ENCODE data around the gene LDHAL6B.
A peak's percentile ranks its signal among the peaks of the same experiment; 100 is the strongest.

Gene LDHAL6B

DNA sequence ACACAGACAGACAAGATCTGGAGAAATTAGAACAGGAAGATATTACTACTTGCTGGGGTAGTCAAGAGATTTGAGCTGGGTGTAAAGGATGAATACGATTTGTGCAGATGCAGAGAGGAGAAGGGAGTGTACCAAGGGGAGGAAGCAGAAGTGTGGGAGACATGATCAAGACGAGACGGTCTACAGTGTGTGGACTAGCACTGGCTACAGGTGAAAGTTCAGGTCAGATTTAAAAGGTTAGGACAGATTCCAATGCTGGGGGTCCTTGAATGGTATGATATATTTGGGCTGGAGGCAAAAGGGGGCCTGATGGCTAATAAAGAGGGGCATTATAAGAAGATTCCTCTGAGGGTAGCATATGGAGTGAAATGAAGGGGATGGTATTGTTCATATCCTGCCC lies 12.1 kb downstream of the LDHAL6B start:
- no peak for DNase-seq (ENCODE audit: low spot score)

DNA sequence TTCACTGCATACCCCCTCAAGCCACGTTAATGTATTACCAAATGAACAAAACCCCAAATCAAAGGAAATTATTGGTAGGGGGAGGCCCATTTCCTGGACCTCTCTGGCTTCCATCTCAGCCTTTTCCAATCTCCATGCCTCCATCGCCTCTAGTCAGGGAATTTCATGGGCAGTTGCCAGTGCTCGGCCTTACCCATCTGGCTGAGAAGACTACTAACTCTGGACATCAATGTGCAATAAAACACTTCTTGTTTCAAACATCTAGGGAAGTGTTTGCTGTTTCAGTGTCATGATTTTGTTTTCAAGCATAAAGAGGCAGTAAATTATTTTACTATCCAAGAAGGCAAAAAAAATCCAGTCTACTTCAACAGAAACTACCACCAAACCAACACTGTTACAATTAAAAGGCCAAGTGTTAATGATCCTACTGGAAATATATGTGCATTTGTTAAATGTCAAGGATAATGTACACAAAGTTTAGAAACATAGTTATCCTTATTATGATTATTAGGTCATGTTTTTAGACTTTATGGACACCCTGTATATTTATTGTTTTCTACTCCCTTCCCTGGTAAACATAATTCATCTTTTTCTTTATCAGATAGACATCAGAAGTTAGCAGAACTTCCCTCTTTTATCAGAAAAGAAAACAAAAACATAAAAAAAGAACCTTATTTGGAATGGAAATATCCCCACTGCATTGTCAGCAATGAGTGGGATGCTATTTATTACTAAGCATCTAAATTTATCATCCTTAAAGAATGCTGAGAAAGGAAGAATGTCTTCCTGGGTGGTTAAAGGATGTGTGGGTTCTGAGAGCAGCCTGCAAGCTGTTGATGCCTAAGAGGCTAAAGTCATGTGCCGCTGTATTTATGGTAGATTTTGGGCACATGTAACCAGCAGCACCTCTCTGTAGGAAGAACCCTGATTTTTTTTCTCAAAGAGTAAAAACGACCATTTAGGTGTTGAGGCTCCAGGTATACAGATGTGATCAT lies 15.2 kb downstream of the LDHAL6B start:
- peak; percentile 13 for DNase-seq (ENCODE audit: low spot score)

DNA sequence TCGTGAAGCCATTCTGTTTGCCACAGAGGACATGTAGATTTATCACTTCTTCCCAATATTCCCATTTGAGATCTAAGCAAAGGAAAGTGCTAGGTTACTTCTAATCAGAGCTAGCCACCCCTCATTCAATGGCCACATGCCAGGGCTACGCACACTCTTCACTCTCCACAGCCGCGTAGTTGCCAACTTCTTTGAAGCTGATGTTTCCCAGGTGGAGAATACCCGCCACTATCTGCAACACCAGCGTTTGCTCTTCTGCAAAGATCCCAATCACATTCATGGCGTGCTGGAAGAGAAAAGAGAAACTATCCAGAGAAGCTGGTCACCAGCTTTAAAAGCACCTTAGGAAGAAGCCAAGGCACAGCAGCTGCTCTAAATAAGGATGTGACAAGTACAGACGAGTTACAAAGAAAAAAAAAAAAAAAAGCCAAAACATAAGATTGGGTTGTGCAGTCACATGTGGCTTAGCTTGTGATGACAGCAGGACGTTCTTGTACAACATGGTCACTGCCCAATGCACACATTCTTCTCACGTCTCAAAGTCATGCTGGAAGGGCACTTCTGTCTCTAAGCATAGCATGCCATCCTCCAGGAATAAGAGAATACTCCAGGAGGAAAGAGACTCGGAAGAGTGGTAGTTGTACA lies 16.4 kb downstream of the LDHAL6B start:
- DNase-seq (ENCODE audit: low spot score): no peak

DNA sequence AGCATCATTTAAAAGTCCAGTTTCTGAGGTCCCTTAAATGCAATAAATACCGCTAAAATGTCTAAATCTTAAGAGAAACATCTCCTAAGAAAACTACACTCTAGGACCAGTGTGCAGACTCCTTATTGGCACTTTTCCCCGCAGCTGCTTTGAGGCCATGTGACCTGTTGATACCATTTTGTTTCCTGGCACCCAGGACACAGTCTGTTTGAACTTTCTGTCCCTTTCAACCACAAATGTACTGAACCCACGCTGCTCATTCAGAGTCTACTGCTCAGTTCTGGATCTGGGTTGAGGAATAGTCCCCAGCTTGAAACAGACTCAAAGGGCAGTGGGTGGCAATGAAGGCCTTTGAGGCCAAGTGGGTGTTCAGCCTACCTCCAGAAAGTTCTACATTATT lies 17.1 kb downstream of the LDHAL6B start:
- no peak for DNase-seq (ENCODE audit: low spot score)

DNA sequence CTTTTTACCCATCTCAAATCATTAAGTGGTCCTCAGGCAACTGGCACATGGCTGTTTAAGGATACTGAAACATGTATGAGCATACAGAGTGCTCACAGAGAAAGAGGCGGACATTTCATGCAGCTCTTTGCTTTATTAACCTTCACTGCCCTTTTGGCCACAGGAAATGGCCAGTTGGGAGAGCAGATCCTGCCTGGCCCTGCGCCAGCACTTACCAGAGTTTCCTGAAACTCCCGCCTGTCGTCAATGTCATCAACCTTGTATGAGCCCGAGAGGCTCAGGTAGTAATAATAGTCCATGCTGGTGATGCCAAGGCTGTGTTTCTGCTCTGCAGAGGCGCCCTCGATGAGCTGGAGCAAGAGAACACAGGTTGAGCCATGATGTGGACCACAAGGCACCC lies 17.8 kb downstream of the LDHAL6B start:
- DNase-seq (ENCODE audit: low spot score): no peak

DNA sequence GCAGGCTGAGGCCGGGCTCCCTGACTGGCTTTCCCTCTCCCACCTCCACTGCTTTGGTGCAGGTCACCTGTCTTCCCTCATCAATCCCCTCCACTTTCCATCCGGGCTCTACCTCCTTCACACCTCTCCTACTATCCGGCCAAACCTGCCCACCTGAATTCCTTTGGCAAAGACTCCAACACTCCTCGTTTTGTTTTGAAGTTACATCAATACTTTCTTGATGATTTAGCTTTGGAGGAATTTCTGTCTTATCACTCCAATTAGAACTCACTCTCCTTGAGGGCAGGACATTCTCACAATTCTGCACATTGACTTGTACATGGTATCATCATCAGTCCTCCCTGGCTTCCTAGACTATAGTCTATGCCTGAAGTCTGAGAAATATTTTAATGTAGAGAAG lies 20.4 kb downstream of the LDHAL6B start:
- no peak for DNase-seq (ENCODE audit: low spot score)

DNA sequence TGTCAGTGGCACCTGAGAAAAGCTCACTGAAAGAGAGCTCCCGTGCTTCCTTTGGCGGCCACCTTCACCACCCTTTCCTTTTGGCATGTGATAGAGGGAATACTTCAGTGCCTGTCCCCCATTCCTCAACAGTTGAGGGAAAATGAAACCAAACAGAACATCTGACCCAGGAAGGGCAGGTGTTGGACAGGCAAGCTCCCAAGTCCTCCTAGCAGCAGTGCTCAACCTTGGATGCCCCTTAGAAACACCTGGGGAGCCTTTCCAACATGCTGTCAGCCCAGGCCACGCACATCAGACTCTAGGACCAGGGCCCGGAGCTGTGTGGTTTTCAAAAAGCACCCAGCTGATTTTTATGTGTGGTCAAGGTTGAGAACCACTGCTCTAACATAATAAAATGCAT lies 22.4 kb downstream of the LDHAL6B start:
- DNase-seq (ENCODE audit: low spot score): no peak

DNA sequence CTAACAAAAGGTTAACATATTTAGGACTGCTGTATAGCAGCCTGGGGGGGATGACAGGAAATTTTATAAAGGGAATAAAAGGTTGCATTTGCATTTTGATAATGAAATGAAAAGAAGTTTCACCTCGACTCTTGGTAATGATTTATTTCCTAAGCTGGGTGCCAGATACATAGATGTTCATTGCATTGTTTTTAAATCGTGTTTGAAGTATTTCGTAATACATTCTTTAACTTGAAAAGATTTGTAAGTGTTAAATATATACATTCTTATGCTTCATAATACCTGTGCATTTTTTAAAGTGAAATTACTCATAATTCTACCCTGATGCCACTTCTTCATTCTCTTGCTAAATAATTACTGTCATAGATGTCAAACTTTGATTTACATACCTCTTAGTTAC lies 22.8 kb downstream of the LDHAL6B start:
- DNase-seq (ENCODE audit: low spot score): no peak

DNA sequence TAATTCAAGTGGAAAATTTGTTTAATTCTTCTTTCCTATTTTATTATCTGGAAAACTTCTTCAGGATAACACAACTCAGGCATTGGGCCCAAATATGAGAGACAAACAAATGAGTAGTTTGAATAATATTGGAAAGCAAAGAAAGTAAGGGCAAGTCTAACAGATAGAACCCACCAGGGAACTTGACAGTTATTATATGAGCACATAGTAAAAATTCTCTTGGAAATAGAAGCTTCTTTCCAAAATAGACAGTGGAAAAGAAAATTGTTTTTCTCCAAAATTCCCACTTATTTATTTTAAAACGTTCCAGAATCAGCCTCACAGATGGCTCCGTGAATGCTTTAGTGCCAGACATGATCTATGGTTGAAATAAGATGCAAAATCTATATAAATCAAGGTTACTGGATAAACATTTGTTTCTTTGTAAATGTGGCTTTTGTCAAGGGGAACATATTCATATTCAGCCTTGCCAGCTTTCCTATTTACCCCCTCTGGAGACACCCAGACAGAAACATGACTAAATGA lies 23.9 kb downstream of the LDHAL6B start:
- DNase-seq (ENCODE audit: low spot score): no peak

DNA sequence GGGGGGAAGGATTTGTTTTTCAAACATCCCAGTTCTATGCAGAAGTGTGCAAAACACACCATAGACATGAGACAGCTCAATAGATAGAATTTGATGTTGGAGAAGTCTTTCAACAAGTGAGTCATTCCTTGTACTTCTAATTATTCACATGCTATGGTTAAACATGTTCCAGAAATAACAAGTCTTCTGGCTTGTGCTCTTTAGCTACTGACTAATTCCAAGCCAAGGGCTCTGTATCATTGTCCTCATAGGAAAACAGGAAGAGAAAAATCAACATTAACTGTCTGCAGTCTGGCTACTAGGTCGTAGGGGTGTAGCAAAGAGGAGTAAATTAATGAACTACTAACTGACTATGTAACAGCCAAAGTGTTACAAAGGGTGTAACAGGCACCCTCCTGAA lies 25.8 kb downstream of the LDHAL6B start:
- DNase-seq (ENCODE audit: low spot score): peak; percentile 18

DNA sequence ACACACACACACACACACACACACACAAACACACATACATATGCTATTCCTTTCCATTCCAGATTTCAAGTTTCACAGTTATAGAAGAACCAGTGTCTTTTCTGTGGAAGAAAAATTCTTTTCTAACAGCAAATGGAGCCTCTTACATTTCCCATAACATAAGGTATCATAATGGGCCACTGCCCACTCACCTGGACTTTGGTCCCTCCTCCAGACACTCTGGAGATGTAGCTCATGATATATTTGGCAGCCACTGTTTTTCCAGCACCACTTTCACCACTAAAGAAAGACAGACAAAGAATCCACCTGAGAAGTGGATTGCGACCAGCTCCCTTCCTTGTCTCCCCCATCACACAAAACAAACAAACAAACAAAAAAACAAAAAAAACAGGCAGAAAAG lies 29.8 kb downstream of the LDHAL6B start:
- DNase-seq (ENCODE audit: low spot score): no peak

DNA sequence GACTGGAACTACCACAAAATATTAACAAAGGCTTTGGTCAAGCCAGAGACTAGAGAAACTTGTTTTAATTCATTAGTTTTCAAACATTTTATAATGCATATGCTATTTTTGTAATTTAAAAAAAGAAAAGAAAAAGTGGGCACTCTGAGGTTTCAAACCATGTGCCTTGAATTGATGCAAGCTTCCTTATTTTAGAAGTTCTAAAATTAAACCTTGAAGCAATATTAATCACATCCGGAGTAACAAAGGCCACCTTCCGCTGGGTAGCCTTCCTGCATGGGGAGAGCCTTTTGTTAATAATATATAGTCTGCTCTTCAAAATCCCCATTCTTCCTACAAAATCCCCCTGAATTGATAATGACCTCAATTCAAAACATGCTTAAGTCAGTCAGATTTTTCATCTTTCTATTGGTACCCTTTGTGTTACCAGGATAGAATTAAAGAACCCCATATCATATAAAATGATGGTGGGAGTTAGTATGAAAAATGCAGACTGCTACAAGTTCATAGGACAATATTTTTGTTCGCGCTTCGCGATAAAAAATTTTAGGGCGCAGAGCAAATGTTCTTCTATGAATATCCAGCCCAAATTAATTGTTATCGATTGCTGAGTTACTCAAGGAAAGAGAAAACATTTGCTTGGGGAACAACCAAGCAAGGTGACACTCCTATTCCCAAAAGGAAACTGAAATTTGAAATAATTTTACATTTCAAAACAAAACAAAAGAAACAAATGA lies 30.6 kb downstream of the LDHAL6B start:
- no peak for DNase-seq (ENCODE audit: low spot score)

DNA sequence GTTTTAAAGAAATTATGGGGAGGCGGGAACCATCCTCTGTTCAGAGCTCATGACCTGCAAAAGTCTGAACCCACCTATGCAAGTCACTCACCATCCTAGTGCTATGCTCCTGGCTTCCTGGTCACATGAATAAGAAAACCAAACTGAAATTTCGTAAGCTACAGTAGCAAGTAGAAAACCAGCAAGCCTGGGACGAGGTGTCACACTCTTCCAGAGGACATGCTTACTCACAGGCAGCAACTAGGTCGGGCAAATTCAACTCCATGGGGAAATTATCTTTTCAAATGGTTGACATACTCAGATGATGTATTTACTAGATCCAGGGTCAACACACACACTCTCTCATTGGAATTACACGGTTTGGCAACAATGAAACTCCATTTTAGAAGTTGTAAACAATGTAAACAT lies 31.3 kb downstream of the LDHAL6B start:
- DNase-seq (ENCODE audit: low spot score): no peak

DNA sequence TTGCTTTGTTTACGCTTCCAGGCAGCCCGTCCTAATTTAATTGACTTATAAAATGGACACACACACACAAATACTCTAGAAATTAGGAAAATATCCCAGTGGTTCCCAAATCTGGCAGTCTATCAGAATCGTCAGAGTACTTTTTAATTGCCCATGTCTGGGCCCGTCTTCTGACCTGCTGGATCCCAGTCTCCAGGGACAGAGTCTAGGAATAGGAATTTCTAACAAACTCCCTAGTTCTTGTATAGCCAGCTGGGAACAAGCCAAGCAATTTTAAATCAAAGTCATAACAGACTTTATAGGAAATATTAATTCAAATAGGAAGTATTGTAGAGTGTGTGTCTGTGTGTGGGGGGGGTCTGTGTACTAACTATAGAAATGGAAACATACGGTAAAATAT lies 33.4 kb downstream of the LDHAL6B start:
- DNase-seq (ENCODE audit: low spot score): no peak

DNA sequence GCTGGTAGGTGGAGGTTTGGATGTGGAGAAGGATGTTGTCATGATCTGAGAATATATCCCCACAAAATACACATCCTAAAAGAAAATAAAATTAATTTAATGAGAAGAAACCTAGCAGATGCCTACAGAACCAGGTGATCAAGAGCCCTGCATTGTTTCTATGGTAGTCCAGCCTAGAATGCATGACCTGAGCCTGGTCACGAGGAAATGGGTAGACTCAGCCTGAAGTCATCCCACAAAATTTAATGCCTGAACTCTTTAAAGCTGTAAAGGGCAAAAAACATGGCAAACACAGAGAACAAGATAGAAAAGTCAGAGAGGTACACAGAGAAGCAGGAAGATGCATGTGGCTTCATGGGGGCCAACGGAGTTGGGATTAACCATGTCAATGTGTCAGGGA lies 36.0 kb downstream of the LDHAL6B start:
- DNase-seq (ENCODE audit: low spot score): no peak

DNA sequence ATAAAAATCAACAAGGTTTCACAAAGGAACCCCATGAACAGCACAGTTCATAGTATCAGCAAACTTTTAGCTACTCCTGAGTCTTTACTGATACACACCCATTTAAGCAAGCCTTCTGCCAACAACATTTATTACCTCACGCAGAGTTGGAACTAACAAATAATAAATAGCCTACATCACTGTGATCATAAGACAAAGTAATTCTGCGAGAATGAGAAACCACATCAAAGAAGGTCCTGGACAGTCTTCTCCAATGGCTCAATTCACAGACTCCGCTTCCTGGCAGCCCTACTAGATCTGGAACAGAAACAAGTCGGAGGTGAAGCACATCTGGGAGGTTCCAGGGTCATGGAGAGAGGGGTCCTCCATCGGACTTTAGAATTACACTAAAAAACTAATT lies 37.0 kb downstream of the LDHAL6B start:
- DNase-seq (ENCODE audit: low spot score): no peak

DNA sequence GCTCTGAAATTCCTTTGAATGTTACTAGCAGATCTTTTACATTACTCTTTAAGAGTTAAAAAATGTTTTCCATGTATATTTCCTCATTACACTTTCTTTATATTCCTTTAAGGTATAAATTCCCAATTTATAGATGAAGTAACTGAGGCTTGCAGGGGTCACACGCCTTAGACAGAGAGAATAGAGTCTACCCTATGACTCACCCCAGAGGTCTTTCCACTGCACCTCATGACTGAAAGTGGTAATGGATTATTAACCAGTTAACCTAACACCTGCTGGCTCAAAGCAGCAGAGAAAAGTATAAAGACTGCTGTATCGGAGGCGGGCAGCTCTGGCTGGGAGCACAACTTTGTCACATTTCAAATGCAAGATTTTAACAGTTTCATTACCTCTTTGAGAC lies 37.7 kb downstream of the LDHAL6B start:
- DNase-seq (ENCODE audit: low spot score): no peak

DNA sequence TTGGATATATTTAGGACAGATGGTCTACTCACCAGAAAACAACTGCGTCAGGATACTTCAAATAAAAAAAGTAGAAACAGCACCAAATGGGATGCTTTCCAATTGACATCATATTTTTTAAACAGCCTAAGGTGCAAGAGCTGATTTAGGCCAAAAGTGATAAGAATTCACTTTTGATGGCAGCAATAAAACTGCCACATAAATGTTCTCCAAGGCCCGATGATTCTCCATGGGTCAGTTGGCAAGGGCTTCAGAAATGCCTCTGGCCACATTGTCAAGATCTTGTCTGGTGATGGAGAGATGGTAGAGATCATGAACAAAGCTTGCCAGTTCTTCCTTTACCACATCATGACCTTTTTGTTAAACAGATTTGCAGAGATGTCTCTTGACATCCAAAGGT lies 38.9 kb downstream of the LDHAL6B start:
- no peak for DNase-seq (ENCODE audit: low spot score)

DNA sequence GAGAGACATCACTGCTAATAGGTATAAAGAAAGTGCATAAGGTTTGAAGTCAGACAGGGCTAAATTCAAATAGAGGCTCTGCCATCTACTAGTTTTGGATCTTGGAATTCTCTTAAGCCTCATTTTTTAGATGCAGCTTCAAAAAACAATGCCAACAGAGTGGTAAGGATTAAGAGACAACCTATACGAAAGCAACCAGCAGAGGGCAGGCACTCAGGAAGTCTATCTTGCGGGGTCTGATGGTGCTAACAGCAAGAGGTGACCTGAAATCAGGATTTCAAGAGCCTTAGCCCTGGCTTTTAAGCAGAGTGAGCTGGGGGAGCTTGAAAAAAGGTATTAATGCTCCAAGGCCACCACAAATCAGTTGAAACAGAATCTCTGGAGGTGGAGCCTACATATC lies 40.7 kb downstream of the LDHAL6B start:
- peak; percentile 18 for DNase-seq (ENCODE audit: low spot score)

DNA sequence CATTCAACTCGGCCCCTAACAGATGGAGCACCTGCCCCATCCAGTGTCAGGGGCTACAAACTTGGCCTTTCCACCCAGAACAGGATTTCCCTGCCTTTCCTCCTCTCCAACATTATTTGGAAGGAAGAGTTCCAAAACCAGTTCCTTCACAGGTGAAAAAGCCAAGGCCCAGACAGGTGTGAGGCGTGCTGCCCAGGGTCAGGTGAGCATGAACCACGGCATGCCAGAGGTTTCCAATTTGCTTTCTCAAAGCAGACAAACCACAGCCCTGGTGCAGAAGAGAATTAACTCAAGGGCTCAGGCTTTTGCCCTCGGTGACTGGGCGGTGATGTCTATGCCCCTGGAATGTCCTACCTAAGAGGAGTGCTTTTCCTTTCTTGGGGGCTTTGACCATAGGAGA lies 43.2 kb downstream of the LDHAL6B start:
- no peak for DNase-seq (ENCODE audit: low spot score)

DNA sequence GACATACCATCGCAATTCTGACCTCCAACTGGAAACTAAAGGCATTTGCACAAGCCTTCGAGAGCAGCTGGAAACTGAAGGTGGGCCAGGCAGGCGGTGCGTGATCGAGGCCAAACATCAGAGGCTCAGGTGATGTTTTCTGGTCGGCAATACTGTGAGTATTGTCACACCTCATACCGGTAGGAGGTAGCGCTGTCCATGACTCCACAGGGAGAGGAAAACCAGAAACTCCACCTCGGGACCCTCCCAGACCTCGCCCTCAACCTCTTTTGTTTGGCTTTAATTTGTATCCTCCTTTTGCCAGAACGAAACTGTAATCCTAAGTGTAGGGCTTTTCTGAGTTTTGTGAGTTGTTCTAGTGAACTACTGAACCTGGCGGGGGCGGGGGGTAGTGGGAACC lies 43.6 kb downstream of the LDHAL6B start:
- DNase-seq (ENCODE audit: low spot score): no peak

DNA sequence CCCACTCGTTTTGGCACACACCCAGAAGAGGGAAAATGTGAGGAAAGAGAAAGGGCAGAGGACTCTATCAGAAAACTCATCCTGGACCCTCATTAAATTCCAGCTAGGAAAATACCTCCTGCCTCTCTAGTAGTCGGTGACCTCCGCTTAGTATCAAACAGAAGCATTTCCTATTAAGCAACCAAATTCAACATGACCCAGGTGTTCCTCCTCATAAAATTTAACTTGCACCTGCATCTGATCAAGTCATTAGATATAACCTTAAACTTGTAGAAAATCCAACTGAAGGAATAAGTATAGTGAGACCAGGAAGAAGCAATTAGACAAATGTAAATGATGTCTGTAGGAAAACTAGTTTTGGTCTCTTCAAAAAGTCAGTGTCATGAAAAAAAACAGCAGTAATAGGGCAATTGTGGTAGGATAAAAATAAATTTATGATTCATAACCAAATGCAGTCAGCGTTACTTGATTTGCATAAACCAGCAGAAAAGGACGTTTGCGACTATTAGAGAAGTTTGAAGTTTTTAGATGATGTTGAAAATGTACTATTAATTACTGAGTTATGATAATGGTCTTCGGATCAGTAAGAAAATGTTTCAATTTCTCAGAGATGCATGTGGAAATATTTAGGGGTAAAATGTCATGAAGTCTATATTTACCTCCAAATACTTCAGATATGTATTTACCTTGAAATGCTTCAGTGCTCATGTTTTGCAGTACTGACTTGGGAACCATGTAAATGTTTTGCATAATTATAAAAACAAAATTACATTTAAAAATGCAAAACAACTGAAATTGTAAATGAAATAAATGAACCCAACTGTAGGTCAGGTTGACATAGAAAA lies 44.6 kb downstream of the LDHAL6B start:
- DNase-seq (ENCODE audit: low spot score): no peak
